MM.1S (cell line): ENCODE results near the gene STK32C.

Experiments used
- EZH2phosphoT487 ChIP-seq: fragments of 300-600 bp; sonication (generic); IDR thresholded peaks from 2 replicates; pipeline ENCODE4 v1.6.1; 2018; ENCODE audit warnings: antibody characterized with exemption, low read length
- TF ChIP-seq, protein P1 (sequence below): fragments of 300-600 bp; sonication (generic); IDR thresholded peaks from 2 replicates; pipeline ENCODE4 v1.5.1; 2016; ENCODE audit warnings: antibody characterized with exemption, low read length, mixed read lengths

GRCh38 chr10:132313305-132313704 is 5.6 kb upstream of the STK32C start:
- TF ChIP-seq, protein P1, sequence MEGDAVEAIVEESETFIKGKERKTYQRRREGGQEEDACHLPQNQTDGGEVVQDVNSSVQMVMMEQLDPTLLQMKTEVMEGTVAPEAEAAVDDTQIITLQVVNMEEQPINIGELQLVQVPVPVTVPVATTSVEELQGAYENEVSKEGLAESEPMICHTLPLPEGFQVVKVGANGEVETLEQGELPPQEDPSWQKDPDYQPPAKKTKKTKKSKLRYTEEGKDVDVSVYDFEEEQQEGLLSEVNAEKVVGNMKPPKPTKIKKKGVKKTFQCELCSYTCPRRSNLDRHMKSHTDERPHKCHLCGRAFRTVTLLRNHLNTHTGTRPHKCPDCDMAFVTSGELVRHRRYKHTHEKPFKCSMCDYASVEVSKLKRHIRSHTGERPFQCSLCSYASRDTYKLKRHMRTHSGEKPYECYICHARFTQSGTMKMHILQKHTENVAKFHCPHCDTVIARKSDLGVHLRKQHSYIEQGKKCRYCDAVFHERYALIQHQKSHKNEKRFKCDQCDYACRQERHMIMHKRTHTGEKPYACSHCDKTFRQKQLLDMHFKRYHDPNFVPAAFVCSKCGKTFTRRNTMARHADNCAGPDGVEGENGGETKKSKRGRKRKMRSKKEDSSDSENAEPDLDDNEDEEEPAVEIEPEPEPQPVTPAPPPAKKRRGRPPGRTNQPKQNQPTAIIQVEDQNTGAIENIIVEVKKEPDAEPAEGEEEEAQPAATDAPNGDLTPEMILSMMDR = no peak
- no peak for TF ChIP-seq EZH2phosphoT487
